HG02840 (cell line): ENCODE data around the gene TMEM242.

Experiments
- ATAC-seq: cut with Tn5 transposase; IDR thresholded peaks from one replicate; pipeline ENCODE4 v1.9.1; 2021; ENCODE audit warnings: mild to moderate bottlenecking, moderate library complexity, moderate number of reproducible peaks; ENCODE audit not compliant: unreplicated experiment, low FRiP score

TMEM242 gene

DNA sequence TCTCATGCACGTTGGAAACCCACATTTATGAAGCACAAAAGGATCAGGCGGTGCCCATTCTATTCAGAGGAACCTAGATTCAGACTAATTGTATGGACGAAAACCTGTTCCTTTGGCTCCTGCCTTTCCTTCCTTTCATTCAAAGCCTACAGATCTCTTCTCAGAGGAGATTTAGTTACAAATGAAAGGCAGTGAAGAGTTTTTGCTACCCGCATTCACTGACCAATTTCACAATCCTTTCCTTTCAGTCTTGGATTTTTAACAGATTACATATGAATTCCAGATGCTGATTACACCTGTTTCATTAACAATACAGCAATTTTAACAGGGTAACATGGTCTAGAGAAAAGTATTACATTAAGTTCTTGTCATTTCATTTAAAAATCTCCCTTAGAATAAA lies 32.0 kb downstream of the TMEM242 start:
- no peak for ATAC-seq

GRCh38 chr6:157290797-157291196 lies 32.5 kb downstream of the TMEM242 start:
- no peak for ATAC-seq

- no peak for ATAC-seq
Observed at GRCh38 chr6:157289764-157290163, 33.6 kb downstream of the TMEM242 start.

GRCh38 chr6:157288575-157288974 lies 34.7 kb downstream of the TMEM242 start:
- no peak for ATAC-seq

DNA sequence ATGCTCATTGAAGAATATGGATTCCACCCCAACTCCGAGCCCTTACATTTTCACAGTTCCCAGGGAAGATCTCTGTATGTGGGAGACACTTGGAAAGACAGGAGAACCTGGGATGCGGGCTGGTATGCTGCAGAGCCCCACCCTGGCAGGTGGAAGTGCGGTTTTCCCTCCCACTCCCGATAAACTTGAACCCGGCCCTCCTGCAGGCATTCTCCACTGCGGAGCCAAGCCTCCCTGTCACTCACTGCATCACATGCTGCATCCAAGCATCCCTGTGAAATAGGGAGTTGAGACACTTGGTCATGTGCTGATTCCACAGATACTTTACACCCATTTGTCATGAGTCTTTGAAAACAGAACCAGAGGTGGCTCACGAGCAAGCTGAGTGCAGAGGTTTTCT lies 35.4 kb downstream of the TMEM242 start:
- no peak for ATAC-seq

- no peak for ATAC-seq
Observed at GRCh38 chr6:157287247-157287850, 36.0 kb downstream of the TMEM242 start.

DNA sequence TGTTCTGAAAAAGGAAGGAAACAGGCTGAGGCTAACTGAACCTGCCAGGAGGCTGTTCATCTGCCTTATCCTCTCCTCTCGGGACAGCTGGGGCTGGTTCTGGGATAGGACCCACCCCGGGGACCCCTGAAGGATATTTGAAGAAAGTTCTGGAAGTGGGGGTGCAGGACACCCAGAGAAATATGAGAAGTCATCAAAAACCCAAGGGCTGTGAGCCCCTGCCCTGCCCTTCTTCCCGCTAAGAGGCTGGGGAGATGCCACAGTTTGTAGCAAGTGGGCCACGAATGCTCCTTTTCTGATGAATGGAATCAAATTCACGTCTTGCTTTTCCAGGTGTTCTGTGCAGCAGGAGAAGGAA lies 37.9 kb downstream of the TMEM242 start:
- ATAC-seq, result no peak

DNA sequence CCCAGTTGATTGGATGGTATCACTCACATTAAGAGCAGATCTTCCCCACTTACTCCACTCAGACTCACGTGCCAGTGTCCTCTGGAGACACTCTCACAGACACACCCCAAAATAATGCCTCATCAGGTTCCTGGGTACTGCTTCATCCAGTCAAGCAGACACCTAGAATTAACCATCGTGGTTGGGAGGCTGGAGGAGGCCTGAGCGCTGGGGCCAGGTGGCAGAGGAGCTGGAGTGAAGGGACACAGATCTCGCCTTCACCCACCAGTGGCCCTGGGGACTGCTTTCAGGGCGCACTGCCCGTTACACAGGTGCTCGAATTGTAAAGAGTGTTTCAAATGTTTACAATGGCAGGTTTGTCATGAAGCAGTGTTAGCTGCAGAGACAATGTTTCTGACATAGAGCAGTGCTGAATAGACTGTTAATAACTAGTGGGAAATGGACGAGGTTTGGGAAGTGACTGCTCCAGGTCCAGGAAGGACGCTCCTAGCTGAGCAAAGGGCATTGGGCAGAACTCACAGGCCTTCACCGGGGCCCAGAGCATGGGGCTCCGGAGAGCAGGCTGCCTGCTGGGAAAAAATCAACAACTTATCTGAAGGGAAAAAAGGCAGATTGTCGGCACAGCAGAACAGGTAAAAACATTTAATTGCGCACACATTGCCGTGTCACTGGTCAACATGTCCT lies 38.4 kb downstream of the TMEM242 start:
- ATAC-seq, result no peak

DNA sequence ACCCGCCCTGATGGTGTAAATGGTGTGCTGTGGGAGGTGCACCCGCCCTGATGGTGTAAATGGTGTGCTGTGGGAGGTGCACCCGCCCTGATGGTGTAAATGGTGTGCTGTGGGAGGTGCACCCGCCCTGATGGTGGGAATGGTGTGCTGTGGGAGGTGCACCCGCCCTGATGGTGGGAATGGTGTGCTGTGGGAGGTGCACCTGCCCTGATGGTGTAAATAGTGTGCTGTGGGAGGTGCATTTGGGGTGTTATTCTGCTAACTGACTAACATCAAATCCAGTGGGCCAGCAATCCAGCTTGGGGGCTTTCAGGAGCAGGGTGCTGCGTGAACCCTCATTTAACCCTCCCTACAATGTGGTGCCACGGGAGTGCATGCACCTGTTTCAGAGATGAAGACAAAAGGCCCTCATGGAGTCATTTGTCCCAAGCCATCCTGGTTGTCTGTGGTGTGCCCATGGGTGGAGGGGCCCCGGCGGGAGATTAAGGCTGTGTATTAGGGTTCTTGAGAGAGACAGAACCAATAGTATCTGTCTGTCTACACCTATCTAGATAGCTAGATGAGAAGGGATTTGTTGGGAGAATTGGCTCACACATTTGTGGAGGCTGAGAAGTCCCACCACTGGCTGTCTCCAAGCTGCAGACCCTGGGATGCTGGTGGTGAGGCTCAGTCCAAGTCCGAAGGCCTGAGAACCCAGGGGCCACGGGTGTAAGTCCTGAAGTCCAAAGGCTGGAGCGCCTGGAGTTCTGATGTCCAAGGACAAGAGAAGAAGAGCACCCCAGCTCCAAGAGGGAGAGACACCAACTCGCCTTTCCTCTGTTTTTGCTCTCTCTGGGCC lies 39.2 kb downstream of the TMEM242 start:
- ATAC-seq, result no peak

- ATAC-seq, result no peak
Observed at GRCh38 chr6:157283330-157283898, 39.9 kb downstream of the TMEM242 start.

- ATAC-seq, result no peak
Observed at GRCh38 chr6:157282284-157282683, 41.0 kb downstream of the TMEM242 start.

DNA sequence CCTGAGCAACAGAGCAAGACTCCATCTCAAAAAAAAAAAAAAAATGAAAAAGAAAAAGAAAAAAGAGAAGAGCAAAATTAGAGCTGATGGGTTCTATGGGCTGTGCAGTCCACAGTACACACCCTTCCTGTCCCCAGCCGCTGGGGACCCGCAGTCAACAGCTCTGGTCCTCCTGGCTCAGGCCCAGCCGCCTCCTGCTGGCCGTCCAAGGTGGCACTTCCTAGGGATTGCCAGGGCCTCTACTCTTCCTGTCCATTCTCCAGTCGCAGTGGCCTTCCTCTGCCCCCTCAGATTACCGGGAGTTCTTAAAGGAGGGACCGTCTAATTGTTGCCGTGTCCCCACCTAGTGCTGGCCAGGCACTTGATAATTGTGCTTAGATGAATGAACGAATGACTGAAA lies 41.7 kb downstream of the TMEM242 start:
- ATAC-seq, result no peak

GRCh38 chr6:157280947-157281346 lies 42.4 kb downstream of the TMEM242 start:
- ATAC-seq, result no peak

DNA sequence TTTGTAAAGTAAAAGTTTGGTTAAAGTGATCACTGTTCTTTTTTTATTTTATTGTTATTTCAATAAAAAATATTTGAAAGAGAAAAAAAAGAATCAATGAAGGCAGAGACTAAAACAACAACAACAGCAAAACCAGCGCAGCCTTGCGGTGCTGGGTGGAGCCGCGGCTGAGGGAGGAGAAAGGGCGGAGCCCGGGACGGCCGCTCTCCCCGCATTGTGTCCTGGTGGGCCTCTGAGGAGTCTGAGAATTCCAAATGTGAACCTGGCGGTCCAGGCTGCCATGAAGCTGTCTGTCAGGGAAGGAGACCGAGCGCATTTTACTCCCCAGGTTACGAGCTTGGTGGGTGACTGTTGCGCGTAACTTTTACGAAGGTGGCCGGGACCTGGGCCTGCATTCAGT lies 43.2 kb downstream of the TMEM242 start:
- ATAC-seq, result no peak

DNA sequence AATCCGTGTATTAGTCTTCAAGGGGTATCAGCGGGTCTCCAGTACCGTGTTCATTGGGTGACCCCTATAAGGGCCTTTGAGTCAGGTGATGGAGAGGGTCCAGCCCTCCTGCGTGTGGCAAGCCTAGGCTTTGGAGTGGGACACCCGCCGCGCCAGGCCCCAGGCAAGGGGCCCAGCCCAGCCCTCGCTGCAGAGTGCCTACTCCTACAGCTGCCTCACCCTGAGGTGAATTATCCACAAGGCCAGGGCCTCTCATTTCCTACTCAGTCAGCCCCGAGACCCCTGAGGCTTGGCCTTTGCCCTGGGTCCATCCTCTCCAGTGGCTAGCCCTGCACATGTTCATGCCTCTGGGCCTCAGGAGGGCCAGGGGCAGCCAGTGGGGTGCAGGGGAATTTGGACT lies 45.1 kb downstream of the TMEM242 start:
- ATAC-seq, result no peak

GRCh38 chr6:157276731-157277130 lies 46.6 kb downstream of the TMEM242 start:
- no peak for ATAC-seq

DNA sequence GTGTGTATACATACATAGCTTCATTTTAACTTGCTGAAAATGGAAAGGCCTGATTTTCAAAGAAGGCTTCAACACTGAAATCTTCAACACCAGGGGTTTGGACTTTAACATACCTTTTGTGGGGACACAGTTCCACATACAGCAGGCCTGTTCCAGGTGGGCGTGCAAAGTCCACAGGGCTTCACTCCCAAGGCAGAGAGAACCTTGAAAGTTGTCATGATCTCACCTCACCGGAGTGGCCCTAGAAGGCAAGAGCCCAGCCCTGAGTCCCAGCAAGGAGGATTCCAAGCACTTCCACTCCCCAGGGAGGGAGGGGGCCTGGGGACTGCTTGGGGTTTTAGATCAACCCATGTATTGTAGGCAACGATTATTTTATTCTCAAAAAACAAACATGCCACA lies 47.2 kb downstream of the TMEM242 start:
- ATAC-seq, result no peak

DNA sequence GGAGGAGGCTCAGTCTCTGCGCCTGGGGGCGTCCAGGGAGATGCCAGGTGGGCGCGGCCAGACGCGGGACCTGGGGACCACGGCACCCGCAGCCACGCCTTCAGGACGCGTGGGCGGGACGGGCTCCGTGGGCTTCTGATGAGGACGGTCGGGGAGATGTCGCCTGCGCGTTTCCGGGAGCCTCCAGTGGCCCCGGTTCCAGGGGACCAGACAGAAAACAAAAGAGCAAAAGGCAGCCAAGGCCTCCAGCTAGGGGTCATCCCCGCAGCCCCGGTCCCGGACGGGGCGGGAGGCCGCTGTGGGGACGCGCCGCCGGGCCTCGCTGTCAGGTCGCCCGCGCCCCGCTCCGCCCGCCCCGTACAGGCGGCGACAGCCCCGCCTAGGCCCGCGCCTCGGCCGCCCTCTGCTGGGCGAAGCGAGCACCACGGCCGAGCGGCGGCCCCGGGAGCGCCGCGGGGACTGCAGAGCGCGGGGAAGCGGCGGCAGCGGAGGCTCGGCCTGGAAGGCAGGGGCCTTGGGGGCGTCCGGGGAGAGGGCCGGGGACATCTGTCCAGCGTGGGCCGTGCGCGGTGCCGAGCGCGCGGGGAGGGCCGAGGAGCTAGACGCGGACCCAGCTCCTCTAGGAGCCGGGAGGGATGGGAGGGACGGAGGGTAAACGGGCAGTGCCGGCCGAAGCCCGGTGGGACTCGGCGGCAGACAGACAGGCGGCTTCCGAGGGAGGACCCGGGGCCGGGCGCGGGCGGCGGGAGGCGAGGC lies 48.7 kb downstream of the TMEM242 start:
- peak; percentile 89 for ATAC-seq

DNA sequence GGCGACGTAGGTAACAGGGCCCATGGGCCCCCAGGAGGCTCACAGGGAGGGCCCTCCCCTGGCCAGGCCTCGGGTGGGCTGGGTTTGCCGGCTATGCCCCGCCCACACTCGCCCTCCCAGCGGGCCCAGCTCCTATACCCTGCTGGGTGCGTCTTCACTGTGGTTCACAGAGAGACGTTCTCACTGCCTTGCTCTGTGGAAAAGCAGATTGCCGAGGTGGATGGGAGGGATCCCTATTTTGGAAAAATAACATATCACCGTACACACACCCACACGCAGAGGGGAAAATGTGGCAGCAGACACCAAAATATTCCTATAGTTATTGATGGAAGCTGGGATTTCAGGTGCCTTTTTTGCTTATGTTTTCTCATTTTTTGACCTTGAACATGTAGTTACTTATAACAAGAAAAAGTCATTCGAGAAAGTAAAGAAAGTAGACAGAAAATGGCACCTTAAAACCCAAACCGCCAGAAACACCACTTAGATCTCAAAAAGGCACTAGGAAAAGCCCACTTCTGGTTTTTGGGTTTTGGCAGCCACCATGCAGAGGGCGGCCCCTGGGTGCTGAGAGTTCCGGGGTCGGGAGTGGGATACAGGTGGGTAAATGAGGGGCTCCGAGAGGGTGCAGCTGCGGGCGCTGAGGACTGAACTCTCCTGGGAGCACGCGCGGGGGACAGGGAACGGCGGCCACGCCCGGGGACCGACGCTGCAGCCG lies 49.4 kb downstream of the TMEM242 start:
- no peak for ATAC-seq
